Measurements from ENCODE around the gene ABCD1. TPM values are rescaled to one million over a fixed set of nuclear protein-coding genes. Genes with fewer than 3 reads are reported as not detected.
A peak's percentile ranks its signal among the peaks of the same experiment; 100 is the strongest.

Gene ABCD1
- total and polyA plus RNA-seq, 7 donors, result 1.8 to 21.3 (median 12.8) TPM

DNA sequence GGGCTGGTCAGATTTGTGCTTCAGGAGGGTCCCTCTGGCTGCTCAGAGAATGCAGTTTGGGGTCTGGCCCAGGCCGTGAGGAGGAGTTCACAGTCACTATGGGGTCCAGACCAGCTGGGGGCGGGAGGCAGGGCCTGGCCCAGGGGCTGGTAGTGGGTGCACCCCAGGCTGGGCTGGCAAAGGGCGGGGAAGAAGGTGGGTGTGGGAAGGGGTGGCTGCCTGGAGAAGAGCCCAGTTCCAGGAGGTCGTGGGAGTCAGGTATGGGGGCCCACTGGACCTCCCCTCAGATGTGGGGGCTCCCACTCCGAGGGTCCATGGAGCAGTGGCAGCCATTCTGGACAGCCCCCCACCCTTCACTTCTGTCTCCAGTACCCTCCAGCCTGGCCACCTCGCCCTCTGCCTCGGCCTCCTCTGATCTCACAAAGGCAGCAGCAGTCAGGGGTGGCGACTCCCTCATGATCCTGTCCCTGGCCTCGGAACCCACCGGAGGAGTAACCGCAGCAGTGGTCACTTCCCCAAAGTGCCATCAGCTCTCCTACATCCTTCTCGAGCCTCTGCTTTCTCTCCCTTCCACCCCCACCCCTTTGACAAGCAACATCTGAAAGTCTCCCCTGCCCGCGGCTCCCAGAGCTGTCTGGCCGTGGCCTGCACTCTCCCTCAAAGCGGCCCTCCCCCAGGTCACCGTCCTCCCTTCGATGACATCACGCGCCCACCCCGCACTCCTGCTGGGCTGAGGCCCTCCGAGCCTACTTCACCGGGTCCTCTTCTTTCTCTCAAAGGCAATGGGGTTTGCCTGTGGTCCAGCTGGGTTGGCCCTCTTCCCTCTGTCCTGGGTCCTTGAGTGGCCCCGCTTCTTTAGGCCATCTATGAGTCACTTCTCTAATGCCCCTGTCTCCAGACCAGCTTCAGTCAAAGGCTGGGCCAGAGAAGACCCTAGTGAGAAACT is 38.6 kb upstream of the ABCD1 start:
- no peaks in the 10 kb centered on the region for H3K36me3 ChIP-seq
- TF ChIP-seq EP300 (IDR thresholded peaks at IDR 0.05) (no peak), POLR2A (IDR thresholded peaks at IDR 0.05) (no peak)
- no peak overlapping the region for H3K4me3 ChIP-seq
- H3K27me3 ChIP-seq, result no peaks in the 10 kb centered on the region
- no peaks in the 10 kb centered on the region for H3K9me3 ChIP-seq
- peak overlapping the region in 2 of 4 donors; percentile 81 to 82 for H3K27ac ChIP-seq
- DNase-seq, result peak; percentile 65
- peaks cover 0 to 23% (median 20%) of the 10 kb centered on the region in 4 donors for H3K4me1 ChIP-seq
- whole genome bisulfite sequencing, 2 donors, result 76 to 77% methylated on average over 23 to 24 of the region's 24 CpGs
- intact Hi-C loops (cut with DNase I), result no loop called here

DNA sequence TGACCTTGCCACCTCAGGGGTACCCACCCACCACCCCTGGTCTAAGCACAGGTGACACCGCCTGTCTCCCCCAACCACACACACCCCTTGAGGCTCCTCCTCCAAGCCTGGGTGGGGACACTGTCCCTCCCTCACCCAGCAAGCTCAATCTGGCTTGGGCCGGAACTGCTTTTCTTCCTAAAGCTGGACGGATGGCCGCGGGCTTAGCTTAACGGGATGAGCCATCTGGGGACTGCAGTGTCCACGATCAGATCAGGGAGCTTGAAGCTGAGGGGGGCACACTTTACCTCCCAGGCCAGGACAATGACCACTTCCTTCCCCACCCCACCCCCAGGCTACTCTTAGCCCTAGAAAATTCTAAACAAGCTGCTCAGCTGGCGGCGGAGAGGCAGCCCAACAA is 37.9 kb upstream of the ABCD1 start:
- TF ChIP-seq POLR2A (IDR thresholded peaks at IDR 0.05) (no peak), POLR2AphosphoS5 (IDR thresholded peaks at IDR 0.05) (no peak)
- TF ChIP-seq, protein P1, sequence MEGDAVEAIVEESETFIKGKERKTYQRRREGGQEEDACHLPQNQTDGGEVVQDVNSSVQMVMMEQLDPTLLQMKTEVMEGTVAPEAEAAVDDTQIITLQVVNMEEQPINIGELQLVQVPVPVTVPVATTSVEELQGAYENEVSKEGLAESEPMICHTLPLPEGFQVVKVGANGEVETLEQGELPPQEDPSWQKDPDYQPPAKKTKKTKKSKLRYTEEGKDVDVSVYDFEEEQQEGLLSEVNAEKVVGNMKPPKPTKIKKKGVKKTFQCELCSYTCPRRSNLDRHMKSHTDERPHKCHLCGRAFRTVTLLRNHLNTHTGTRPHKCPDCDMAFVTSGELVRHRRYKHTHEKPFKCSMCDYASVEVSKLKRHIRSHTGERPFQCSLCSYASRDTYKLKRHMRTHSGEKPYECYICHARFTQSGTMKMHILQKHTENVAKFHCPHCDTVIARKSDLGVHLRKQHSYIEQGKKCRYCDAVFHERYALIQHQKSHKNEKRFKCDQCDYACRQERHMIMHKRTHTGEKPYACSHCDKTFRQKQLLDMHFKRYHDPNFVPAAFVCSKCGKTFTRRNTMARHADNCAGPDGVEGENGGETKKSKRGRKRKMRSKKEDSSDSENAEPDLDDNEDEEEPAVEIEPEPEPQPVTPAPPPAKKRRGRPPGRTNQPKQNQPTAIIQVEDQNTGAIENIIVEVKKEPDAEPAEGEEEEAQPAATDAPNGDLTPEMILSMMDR (IDR thresholded peaks at IDR 0.05), result no peak
- Histone ChIP-seq H3K27me3 (no peaks in the 10 kb centered on the region), H3K9me3 (no peaks in the 10 kb centered on the region), H3K4me1 (peaks cover 0 to 28% (median 20%) of the 10 kb centered on the region in 4 donors), H3K4me3 (no peak overlapping the region), H3K36me3 (peaks cover 0 to 4% (median 0%) of the 10 kb centered on the region in 4 donors), H3K27ac (peak overlapping the region; percentile 71 to 82 (median 80))
- intact Hi-C loops (cut with DNase I), result no loop called here
- peak; percentile 63 for DNase-seq
- WGBS, 2 donors, result 16 to 38% methylated on average over 9 of the region's 9 CpGs

DNA sequence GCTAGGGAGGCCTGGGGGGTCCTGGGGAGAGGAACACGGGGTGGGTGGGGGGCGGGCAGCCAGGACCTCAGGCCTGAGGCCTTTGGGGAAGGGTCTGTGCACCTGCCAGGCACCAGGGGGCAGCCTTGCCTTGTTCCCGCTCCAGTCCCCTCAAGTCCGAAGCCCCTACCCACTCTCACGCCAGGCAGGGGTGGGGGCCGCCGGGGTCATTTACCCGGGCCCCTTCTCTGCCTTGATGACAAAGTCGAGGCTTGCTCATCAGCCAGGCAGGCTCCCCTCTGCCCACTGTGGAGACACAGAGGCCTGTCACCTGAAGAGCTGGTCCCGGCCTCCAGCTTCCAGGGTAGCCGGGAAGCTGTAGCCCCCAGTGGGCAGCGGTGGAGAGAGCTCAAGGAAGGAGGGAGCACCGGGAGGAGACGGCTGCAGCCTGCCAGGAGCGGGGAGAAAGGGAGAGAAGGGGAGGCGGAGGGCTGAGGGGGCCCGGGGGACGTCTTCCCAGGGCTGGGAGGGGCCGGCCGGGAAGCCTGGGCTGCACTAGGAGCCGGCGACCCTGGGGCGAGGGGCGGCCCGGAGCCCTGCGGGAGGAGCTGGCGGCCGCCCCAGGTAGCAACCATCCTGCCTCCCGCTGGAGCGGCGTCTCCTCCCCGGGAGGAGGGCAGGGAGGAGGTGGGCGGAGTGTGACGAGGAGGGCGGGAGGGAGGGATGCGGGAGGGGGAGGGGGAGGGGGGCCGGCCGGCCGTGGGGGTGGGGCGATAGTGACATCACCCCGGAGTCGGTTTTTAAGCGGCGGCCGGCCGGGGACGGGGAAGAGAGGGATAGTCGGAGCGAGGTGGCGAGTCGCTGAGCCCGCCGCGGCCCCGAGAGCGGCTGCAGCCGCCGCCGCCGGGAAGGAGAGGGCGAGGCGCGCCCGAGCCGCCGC is 37.3 kb upstream of the ABCD1 start, which contains the start of gene SLC6A8:
Gene SLC6A8 (plus strand): TSS at position 806 of the 919 bp plus-strand sequence. CDS start 649 bp downstream, outside the sequence.
- Histone ChIP-seq H3K4me3 (peak within 1 kb of the TSS; percentile 32 to 60 (median 58)), H3K27ac (peak within 1 kb of the TSS; percentile 79 to 92 (median 87)), H3K9me3 (no peaks in the 10 kb centered on the region), H3K4me1 (peaks cover 0 to 33% (median 20%) of the 10 kb centered on the region in 4 donors), H3K36me3 (peaks cover 0 to 4% (median 0%) of the 10 kb centered on the region in 4 donors), H3K27me3 (no peaks in the 10 kb centered on the region)
- TF ChIP-seq EP300 (IDR thresholded peaks at IDR 0.05), result no peak
- peak; percentile 64 to 89 (median 84) for TF ChIP-seq POLR2AphosphoS5 (IDR thresholded peaks at IDR 0.05)
- no peak for TF ChIP-seq POLR2A (IDR thresholded peaks at IDR 0.05)
- TF ChIP-seq, protein P1 (IDR thresholded peaks at IDR 0.05), result peak in 1 of 4 experiments; percentile 40
- intact Hi-C loops (cut with DNase I), result no loop called here
- WGBS, 2 donors, result 1 to 5% methylated on average over 63 to 66 of the region's 66 CpGs
- DNase-seq, result peak; percentile 91

DNA sequence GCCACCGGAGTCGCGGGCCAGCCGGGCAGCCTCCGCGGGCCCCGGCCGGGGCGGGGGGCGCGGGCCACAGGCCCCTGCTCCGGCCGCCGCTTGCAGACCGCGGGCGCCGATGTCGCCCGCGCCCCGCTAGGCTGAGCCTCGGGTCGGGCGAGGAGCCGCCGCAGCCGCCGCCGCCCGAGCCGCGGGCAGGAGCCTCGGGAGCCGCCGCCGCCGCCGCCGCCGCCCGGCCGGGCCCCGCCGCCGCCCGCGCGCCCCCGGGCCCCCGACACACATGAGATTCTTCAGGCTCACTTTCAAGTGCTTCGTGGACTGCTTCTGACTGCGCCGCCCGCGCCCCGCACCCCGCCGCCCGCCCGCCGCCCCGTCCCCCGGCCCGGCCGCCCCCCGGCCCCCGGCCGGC is 36.6 kb upstream of the ABCD1 start:
- TF ChIP-seq POLR2AphosphoS5 (IDR thresholded peaks at IDR 0.05) (no peak), EP300 (IDR thresholded peaks at IDR 0.05) (no peak)
- intact Hi-C loops (cut with DNase I), result no loop called here
- peak overlapping the region in 2 of 4 donors; percentile 82 to 91 for H3K27ac ChIP-seq
- H3K4me3 ChIP-seq, result peak overlapping the region in 3 of 4 donors; percentile 57 to 60 (median 59)
- 1% methylated on average over 69 of the region's 69 CpGs for WGBS, 2 donors
- DNase-seq, result no peak
- H3K9me3 ChIP-seq, result no peaks in the 10 kb centered on the region
- no peaks in the 10 kb centered on the region for H3K27me3 ChIP-seq
- peaks cover 0 to 40% (median 20%) of the 10 kb centered on the region in 4 donors for H3K4me1 ChIP-seq
- peaks cover 0 to 4% (median 0%) of the 10 kb centered on the region in 4 donors for H3K36me3 ChIP-seq

DNA sequence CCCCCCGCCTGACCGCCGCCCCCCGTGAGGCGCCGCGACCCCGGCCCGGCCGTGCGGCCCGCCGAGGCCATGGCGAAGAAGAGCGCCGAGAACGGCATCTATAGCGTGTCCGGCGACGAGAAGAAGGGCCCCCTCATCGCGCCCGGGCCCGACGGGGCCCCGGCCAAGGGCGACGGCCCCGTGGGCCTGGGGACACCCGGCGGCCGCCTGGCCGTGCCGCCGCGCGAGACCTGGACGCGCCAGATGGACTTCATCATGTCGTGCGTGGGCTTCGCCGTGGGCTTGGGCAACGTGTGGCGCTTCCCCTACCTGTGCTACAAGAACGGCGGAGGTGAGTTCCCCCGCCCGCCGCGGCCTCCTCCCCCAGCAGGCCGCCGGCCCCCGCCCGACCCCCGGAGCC is 36.1 kb upstream of the ABCD1 start:
- H3K9me3 ChIP-seq, result no peaks in the 10 kb centered on the region
- peak overlapping the region; percentile 79 to 92 (median 87) for H3K27ac ChIP-seq
- H3K27me3 ChIP-seq, result no peaks in the 10 kb centered on the region
- intact Hi-C loops (cut with DNase I), result no loop called here
- peak; percentile 60 for DNase-seq
- peak overlapping the region; percentile 32 to 60 (median 58) for H3K4me3 ChIP-seq
- TF ChIP-seq POLR2AphosphoS5 (IDR thresholded peaks at IDR 0.05), result no peak
- no peak for TF ChIP-seq POLR2A (IDR thresholded peaks at IDR 0.05)
- TF ChIP-seq, protein P1 (IDR thresholded peaks at IDR 0.05), result no peak
- TF ChIP-seq EP300 (IDR thresholded peaks at IDR 0.05), result no peak
- H3K36me3 ChIP-seq, result peaks cover 0 to 4% (median 0%) of the 10 kb centered on the region in 4 donors
- WGBS, 2 donors, result 1% methylated on average over 57 of the region's 57 CpGs
- peaks cover 0 to 45% (median 20%) of the 10 kb centered on the region in 4 donors for H3K4me1 ChIP-seq
